GM19324 (cell line): ENCODE measurements around the gene SLC1A2.

Experiments
- ATAC-seq: cut with Tn5 transposase; IDR thresholded peaks from one replicate; pipeline ENCODE4 v1.9.1; 2021; ENCODE audit warnings: mild to moderate bottlenecking, moderate library complexity; ENCODE audit not compliant: unreplicated experiment, low FRiP score

Gene SLC1A2

DNA sequence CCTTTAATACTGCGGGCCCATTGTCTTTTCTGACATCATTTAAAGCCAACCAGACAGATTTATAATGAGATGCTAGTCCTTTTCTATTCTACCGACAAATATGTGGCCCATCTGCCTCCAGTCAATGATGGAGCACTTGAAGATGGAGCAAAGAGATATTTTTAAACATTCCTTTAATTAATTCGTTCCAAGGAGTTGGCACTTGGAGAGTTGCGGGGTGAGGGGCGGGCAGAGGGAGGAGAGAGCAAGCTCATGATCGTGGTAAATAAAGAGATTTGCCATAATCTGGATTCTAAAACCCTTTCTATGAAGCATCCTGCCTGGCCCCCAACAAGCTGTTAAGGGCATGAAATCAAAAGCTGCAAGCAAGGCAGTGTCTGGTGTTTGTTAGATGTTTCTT, 5.0 kb downstream of the SLC1A2 start:
- no peak for ATAC-seq

DNA sequence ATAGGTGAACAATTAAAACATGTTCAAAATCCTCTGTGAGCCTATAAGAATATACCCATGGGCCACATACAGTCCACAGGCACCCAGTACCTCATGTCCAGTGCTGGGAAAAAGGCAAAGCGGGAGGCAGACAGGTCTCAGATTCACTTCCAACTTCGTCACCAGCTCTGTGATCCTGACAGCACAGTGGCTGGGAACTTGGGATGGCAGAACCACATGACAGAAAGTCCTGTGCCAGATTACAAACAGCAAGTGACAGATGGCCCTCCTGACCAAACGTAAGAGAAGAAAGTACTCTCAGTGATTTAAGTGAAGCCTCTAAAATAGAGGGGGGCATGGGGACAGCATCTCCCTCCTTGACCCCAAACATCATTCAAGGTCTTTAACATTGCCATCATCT, 5.8 kb downstream of the SLC1A2 start:
- no peak for ATAC-seq

DNA sequence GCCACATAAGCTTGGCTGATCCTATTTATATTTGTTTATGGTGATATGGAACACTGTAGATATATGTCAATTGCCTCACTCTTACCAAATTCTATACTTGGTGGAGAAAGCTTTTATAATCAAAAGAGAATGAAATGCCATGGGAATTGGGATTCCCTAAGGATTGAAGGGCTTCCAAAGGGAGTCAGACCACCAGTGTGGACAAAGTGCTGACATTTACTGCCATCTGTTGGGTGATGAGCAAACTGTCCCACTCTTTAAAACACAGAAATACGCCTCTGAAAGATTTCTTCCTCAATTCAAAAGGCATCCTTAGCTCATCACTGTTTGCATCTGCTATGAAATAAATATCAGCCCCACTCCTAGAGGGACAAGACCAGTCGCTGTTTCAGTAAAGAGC, 7.1 kb downstream of the SLC1A2 start:
- ATAC-seq, result no peak

DNA sequence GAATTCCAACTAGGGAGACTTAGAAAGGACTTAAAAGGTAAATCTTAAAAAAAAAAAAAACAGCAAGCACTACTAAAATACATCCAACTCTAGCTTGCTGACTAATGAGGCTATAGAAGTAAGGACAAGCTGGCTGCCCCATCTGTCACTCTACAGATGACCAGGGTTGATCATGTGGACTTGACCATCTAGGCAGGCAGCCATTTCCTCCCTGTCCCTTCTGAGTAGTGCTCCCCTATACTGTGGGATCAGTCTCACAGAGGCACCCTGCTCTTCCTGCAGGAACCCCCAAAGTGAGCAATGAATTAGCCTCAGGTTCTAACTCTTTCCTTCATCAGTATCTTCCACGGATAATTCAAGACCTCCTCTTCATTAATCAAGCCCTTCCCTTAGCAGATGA, 12.3 kb downstream of the SLC1A2 start:
- no peak for ATAC-seq

DNA sequence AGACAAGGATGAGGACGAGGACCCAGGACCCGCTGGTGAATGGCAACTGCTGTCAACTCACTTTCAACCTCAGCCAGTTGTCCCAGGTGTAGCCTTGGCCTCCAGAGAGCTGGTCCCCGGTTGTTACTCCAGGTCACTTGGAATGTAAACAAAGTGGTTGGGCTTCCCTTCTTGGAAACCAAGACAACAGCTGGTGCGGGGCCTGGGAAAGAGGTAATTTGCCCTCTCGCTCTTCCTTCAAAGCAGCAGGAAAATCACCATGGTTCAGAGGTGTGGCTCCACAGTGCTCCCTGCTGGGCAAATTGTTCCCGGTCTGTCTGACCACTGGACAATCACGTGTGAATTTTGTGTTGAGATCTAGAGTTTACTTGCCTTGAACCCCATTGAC, 15.0 kb downstream of the SLC1A2 start:
- no peak for ATAC-seq

DNA sequence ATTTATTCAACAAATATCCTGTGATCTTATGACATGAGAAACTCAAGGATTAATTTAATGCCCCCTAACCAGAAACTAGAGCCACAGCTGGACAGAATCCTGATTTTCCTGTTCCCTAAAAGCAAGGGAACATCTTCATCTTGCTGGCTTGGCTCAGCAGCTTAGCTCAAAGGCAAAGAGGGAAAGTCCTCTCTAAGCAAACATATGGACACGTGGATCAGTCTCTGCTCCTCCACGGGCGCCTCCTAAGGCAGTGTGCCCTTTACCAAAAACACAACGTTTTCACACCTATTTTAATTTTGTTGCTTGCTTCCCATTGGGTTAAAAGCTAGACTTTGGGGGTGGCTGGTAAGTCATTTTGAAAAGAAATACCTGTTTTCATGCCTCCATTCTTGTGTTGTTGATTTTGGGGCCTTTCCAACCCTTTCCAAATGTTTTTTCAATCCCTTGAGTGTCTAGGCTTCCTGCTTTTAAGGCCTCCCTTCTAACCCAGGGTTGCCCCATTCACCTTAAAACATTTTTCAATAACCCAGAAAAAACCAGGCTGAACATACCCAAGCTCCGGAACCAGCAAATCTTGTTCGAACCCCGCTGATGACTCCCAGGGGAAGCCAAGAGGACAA, 15.5 kb downstream of the SLC1A2 start:
- ATAC-seq, result no peak

DNA sequence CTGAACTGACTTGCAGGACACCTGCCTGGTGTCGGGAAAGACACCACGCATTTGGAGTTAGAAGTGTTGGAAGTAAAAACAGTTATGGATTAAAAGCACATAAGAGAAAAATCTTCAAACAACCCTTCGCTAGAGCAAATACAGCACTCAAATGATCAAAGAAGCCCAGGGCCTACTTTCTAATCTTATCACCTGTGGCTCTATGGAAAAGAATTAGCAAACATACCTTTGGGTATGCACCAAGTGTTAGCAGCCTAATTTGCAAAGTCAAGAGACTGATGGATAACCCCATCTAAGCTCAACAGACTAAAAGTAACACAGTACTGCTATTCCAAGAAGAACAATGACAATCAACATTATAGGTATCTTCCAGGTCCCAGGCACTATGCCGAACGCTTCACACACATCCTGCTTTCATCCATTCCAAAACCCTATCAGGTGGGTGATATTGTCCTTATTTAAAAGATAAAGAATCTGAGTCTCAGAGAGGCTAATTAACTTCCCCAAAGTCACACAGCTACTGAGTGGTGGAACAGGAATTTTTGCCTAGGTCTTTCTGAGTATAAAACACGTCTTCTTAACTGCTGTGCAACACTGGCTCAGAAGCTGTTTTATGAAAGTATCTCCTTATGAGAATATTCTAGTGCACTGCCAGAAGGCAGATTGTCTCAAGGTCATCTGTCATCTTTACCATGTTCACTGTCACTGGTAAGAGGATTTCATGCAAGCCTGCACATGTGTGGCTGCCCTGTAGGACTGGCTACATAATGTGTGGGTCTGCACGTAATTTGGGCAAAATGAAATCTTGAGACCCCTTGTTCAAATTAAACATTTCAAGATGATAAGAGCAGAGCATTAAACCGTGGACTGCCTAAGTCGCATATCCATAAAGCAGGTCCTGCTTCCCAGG, 16.4 kb downstream of the SLC1A2 start:
- ATAC-seq, result no peak

DNA sequence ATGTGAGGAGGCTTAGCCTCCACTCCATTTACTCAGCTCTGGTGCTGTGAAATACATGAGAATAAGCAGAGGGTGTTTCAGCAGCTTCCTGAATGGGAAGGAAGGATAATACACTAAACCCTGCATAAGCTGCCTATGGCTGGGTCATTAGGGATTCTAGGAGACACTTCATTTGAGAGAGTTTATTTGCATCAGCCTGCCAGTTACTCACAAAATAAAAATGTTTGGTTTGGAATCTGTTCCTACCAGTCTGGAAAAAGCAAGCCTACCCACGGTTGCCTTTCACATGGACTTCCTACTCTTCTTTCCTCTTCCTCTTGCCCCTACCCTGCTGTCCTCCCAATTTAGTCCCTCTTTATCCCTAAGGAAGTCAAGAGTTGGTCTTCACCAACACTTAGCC, 20.5 kb downstream of the SLC1A2 start:
- no peak for ATAC-seq

DNA sequence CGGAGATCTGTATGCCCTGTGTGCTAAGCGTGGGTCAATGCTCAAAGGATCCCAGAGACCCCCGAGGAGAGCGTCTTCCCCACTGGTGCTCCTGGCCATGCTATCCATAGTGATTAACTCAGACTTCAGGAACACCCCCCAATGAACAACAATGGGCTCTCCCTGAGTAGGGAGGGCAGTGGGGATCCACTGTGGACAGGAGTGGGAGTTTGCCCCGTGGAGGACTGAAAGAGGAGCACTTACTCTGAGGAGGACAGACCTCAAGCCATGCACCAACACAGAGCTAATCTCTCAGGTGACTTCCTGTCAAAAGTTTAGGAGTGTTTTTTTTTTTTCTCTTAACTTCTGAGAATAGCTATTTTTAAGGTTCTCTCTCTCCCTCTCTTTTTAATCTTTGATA, 24.4 kb downstream of the SLC1A2 start:
- no peak for ATAC-seq

DNA sequence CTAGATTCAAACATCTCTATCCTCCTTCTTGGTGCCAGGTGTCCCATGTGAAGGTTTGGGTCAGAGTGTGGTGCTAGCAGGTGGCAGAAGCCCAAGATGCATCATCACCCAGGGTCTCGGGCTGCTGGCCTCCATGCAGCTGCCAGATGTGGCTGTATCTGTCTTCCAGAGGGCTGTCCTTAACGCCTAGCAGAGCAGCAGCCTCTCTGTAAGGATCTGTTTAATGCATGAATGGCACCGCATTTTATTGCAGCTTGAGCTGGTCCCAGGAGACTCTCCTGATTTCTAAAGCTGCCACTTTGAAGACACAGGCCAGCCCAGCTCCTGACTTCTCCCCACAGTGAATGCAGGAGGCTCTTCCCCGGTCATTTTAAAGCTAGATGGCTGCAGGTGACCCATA, 26.3 kb downstream of the SLC1A2 start:
- ATAC-seq, result no peak

DNA sequence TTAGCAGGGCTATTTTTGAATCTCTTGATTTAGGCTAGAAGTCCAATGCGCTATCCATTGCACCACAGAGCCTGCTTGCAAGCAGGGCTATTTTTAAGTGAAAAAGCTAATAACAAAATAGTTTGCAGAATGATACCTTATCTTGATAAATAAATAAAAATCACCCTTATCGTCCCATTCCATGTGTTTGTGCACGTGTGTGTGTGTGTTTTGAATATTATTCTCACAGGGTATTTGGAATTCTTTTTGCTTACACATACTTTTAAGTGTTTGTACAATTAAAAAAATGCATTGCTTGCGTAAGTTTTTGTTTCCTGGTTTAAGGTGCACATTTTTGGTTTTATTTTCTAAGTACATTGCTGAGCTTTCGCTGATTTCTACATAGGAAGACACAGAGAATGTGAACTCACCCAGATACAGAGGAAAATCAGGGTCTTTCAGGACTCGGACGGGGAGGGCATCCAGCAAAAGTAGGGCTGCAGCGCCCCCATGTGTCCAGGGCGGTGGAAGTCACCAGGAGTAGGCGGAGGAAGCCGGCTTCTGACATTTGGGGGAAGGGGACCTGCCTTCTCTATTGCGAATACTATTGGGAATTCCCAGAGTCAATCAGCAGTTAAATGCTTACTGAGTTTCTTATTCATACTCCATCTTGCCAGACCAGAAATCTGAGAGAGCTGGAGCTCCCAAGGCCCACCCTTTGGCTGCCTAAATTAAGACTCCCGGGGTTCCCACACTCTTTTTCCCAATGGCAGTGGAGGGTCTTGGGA, 27.3 kb downstream of the SLC1A2 start:
- ATAC-seq, result peak; percentile 45

DNA sequence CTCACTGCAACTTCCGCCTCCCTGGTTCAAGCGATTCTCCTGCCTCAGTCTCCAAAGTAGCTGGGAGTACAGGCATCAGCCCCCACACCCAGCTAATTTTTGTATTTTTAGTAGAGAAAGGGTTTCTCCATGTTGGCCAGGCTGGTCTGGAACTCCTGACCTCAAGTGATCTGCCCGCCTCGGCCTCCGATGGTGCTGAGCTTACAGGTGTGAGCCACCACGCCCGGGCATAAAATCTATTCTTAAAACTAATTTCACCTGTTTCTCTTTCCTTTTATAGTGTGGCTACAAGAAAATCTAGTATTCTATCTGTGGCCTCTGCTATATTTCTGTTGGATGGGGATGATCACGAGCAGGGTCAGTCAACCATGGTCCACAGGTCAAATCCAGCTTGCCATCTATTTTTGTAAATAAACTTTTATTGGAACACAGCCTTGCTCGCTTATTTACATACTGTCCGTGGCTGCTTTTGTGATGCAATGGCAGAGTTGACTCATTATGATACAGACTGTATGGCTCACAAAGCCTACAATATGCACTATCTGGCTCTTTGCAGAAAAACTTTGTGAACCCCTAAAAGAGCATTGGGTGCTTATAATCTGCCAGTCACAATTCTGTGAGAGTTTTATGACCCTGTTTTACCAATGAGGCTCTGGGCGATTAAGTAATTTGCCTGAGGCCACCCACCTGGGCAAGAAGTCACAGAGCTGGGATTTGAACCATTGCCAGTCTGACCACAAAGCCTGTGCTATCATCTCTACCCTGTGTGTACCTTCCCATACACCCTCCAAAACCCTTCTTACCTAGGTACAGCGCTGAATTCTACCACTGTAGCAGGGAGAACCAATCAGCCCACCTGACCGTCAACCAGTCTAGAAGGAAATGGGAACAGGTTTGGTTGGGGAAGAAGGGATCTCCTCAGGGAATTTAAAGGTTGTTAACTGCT, 28.3 kb downstream of the SLC1A2 start:
- ATAC-seq, result peak; percentile 59

DNA sequence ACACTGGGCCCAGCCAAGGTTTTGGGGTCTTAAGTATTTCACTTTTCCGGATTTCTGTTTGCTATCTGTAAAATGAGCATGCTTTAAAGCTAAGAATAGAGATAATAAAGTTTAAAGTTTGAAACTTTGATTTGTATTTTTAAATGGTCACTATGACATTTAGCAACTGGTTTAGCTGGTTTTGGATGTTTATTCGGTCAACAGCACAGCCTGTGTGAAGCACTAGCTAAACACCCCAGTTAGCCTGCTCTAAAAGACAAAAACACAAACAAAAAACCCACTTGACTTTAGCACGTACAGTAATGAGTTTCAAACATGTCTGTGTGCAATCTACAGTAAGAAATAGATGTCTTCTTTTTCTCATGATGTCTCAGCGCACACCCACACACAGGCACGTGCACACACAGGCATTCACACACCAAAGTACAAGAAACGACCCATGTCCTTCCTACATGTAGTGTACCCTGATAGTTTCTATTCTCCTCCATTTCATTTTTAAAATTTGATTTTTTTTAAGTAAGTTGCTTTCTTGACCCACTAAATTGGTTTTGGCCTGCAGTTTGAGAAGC, 29.4 kb downstream of the SLC1A2 start:
- no peak for ATAC-seq

DNA sequence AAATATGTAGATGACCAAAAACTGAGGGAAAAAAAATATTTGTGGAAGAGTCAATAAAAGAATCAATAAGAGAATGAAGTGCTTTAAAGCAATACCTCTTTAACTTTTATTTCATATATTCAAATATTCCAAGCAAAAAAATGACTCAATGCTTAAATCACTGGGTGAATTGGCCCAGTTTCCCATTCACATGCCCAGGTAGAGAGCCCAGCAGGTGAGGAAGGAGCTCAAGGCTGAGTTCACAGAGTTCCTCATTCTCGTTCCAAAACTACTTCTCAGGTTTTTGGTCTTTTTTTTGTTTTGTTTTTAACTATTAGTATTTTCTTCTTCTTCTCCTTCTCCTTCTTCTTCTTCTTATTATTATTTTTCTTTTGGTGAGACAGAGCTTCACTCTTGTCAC, 30.2 kb downstream of the SLC1A2 start:
- ATAC-seq, result no peak

DNA sequence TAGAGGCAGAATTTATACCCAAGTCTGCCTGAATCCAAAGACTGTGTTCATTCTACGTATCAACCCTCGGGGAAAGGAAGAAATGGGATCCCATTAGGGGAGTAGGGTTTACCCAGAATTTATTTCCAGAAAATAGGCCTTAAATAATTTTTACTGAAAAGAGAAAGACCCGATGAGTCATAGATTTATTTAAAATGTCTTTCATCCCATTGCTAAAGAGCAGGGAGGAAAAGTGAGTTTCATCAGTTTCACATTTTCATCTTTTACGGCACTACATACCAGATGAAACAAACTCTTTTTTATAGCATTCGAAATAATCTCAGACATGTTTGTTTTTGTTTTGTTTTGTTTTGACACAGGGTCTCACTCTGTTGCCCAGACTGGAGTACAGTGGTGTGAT, 31.3 kb downstream of the SLC1A2 start:
- ATAC-seq, result no peak

DNA sequence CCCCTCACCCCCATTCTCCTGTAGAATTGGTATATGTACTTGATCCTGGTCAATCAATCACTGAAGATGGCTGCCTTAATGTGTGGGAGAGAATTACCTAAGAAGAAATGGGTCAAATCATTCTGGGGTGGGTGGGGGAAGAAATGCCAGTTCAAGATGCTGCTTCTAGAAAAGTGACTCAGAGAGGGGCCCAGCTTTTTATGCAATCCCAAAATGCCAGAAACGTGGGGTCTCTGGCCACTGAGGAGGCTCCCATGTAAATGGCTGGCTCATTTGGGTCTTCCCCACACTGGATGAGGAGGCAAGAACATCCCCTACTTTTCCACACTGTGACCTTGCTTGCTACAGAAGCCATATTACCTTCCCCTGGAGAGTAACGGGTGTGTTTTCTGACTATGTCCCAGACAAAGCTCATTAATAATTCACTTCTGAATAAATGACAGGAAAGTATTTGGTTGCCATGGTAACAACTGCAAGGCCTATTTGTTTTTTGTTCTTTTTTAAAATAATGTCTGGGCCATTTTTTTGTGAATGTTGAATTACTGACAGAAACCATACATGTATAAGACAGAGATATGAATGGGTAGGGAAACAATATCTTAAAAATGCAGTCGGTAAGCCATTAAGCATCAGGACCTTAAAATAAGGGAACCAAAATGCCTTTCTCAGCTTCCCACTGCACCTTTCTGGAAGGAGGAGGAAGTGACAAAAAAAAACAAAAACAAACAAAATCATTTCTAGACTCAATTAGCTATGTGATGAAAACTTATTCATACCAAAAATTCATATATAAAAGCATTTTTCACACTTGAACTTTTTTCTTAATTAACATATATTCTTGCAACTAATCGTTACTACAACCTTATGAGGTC, 32.0 kb downstream of the SLC1A2 start:
- ATAC-seq, result no peak

DNA sequence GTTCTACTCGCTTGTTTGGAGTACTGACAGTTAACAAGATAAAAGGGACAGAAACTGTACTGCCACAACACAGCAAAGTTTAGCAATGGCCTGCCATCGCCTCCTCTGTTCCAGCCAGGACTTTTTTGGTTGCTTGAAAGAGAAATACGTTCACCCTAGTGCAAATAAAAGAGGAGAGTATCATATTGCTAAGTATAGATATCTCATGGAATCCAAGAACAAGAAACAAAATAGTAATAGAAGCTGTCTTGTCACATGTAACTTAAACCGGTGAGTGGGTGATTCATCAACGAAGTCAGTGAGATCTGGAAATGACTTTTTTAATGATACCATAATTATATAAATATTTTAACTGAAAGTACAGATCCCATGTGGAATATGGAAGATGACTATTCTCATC, 35.4 kb downstream of the SLC1A2 start:
- ATAC-seq, result no peak

DNA sequence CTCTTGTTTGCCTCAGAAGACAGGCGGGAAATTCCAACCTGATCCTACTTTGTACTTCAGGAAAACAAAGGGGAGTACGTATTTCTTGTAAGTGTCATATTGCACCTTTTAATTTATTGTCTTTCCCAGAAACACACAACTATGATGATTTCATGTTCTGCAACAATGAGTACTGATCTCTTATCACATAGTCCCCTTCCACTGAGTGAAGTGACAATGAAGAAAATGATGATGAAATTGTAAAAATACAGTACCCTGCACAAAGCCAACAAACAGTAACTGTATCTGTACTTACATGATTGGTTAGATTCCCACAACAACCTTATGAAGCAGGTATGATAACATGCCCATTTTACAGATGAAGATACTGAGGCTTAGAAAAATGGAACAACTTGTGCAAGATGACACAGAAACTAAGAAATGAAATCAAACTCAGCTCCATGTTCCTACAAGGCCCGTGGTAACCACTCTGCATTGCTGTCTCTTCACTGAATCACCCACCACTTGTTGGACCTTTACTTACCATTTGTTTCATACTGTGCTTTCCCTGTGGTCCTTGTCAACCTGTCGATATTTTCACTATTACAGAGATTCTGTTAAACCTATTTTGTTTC, 37.5 kb downstream of the SLC1A2 start:
- ATAC-seq, result no peak

DNA sequence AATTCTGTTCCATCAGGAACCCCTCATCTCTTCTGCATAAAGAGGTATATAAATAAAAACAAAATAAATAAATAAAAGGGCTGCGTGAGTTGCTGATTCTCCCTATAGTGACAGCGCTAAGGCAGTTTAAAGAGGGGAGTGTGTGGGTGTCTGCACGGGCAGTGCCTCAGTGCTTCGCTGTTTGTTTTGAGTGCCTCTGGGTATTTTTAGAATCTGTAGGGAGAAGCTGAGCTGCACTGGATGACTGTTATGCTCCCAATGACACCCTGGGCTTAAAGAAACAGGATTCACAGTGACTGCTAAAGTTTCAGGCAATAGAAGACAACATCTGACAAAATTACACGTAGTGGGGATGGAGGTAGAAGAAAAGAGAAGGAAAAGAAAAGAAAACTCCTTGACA, 38.8 kb downstream of the SLC1A2 start:
- ATAC-seq, result no peak
